IPS DF 6.9 (cell line): ENCODE data around the gene PACS2.

ENCODE experiments used
- DNase-seq: peaks from one replicate; pipeline ENCODE4 v3.0.0-alpha.2; 2013; ENCODE audit warnings: low read depth, low spot score
- H3K27ac ChIP-seq: one replicate; pipeline ENCODE4 v1.5.1; 2013; ENCODE audit warnings: low read length, control low read depth
- H3K27me3 ChIP-seq: 2 replicates; pipeline ENCODE4 v1.6.1; 2013; ENCODE audit warnings: mild to moderate bottlenecking, low read length; ENCODE audit not compliant: control insufficient read depth, insufficient read depth
- H3K36me3 ChIP-seq: 2 replicates; pipeline ENCODE4 v1.6.1; 2013; ENCODE audit warnings: low read length; ENCODE audit not compliant: control insufficient read depth, insufficient read depth
- H3K4me1 ChIP-seq: 2 replicates; pipeline ENCODE4 v1.6.1; 2013; ENCODE audit warnings: low read length; ENCODE audit not compliant: control insufficient read depth, insufficient read depth
- H3K4me3 ChIP-seq: 2 replicates; pipeline ENCODE4 v1.5.1; 2013; ENCODE audit warnings: mild to moderate bottlenecking, low read length
- H3K9me3 ChIP-seq: 2 replicates; pipeline ENCODE4 v1.6.1; 2013; ENCODE audit warnings: low read length, inconsistent platforms; ENCODE audit not compliant: control insufficient read depth, insufficient read depth
- WGBS: extraction: QIAGEN DNeasy Blood & Tissue Kit; methylation state at CpG from one replicate; pipeline ENCODE4 v1.1.7; 2013; ENCODE audit warnings: mixed read lengths, missing lambda C conversion rate; ENCODE audit not compliant: insufficient read length, insufficient coverage; 5-methylcytosine and 5-hydroxymethylcytosine counted together

Gene PACS2

GRCh38 chr14:105313381-105314286, 914 bp upstream of the PACS2 start:
- H3K9me3 ChIP-seq, result no peaks in the 10 kb centered on the region
- H3K27me3 ChIP-seq, result peaks cover 1% of the 10 kb centered on the region; the same call in 1 of the 2 replicates
- H3K4me3 ChIP-seq, result peak overlapping the region; percentile 59; the same call in 1 of the 2 replicates
- DNase-seq, result no peak
- H3K27ac ChIP-seq, result no peak overlapping the region
- H3K36me3 ChIP-seq, result no peaks in the 10 kb centered on the region; the same call in 1 of the 2 replicates
- peaks cover 6% of the 10 kb centered on the region for H3K4me1 ChIP-seq
- WGBS, result no CpG with 5 or more reads among the region's 48 CpGs

GRCh38 chr14:105315211-105315721, 718 bp downstream of the PACS2 start:
- Histone ChIP-seq H3K9me3 (no peaks in the 10 kb centered on the region), H3K4me1 (peaks cover 6% of the 10 kb centered on the region), H3K27ac (no peak overlapping the region), H3K36me3 (no peaks in the 10 kb centered on the region; the same call in 1 of the 2 replicates), H3K4me3 (peak overlapping the region; percentile 93; the same call in 1 of the 2 replicates), H3K27me3 (peaks cover 1% of the 10 kb centered on the region; the same call in 1 of the 2 replicates)
- no peak for DNase-seq
- no CpG with 5 or more reads among the region's 54 CpGs for WGBS

- Histone ChIP-seq H3K9me3 (no peaks in the 10 kb centered on the region), H3K4me1 (peaks cover 6% of the 10 kb centered on the region), H3K27me3 (peaks cover 1% of the 10 kb centered on the region; the same call in 1 of the 2 replicates), H3K4me3 (no peak overlapping the region; the same call in 1 of the 2 replicates), H3K27ac (no peak overlapping the region), H3K36me3 (no peaks in the 10 kb centered on the region; the same call in 1 of the 2 replicates)
- no peak for DNase-seq
- WGBS, result no CpG with 5 or more reads among the region's 15 CpGs
These were observed 1.5 kb downstream of the PACS2 start for GRCh38 chr14:105315941-105316576.

- Histone ChIP-seq H3K4me1 (peaks cover 6% of the 10 kb centered on the region), H3K4me3 (no peak overlapping the region), H3K9me3 (no peaks in the 10 kb centered on the region), H3K27ac (no peak overlapping the region), H3K27me3 (peaks cover 1% of the 10 kb centered on the region; the same call in 1 of the 2 replicates), H3K36me3 (no peaks in the 10 kb centered on the region; the same call in 1 of the 2 replicates)
- 100% methylated on average over 2 of the region's 10 CpGs for WGBS
- DNase-seq, result no peak
These were observed 2.0 kb downstream of the PACS2 start for GRCh38 chr14:105316577-105316941.

GRCh38 chr14:105316968-105317510, 2.5 kb downstream of the PACS2 start:
- no peak for DNase-seq
- no peak overlapping the region for H3K4me3 ChIP-seq
- no CpG with 5 or more reads among the region's 18 CpGs for WGBS
- H3K36me3 ChIP-seq, result no peaks in the 10 kb centered on the region; the same call in 1 of the 2 replicates
- H3K9me3 ChIP-seq, result no peaks in the 10 kb centered on the region
- peaks cover 1% of the 10 kb centered on the region; the same call in 1 of the 2 replicates for H3K27me3 ChIP-seq
- peaks cover 3% of the 10 kb centered on the region for H3K4me1 ChIP-seq
- H3K27ac ChIP-seq, result no peak overlapping the region

- no peaks in the 10 kb centered on the region; the same call in 1 of the 2 replicates for H3K36me3 ChIP-seq
- H3K27ac ChIP-seq, result no peak overlapping the region
- H3K9me3 ChIP-seq, result no peaks in the 10 kb centered on the region
- no peak overlapping the region for H3K4me3 ChIP-seq
- peaks cover 3% of the 10 kb centered on the region for H3K4me1 ChIP-seq
- no CpG with 5 or more reads among the region's 11 CpGs for WGBS
- peaks cover 1% of the 10 kb centered on the region; the same call in 1 of the 2 replicates for H3K27me3 ChIP-seq
- DNase-seq, result no peak
These were observed 3.0 kb downstream of the PACS2 start for GRCh38 chr14:105317546-105317945.

- WGBS, result no CpG with 5 or more reads among the region's 27 CpGs
- Histone ChIP-seq H3K27me3 (no peaks in the 10 kb centered on the region), H3K36me3 (no peaks in the 10 kb centered on the region), H3K27ac (no peak overlapping the region), H3K4me3 (no peak overlapping the region), H3K4me1 (peaks cover 28% of the 10 kb centered on the region), H3K9me3 (no peaks in the 10 kb centered on the region)
- DNase-seq, result no peak
These were observed 8.4 kb downstream of the PACS2 start for GRCh38 chr14:105322791-105323556.

GRCh38 chr14:105323663-105324062, 9.1 kb downstream of the PACS2 start:
- Histone ChIP-seq H3K4me1 (peaks cover 31% of the 10 kb centered on the region), H3K9me3 (no peaks in the 10 kb centered on the region)
- WGBS, result no CpG with 5 or more reads among the region's 13 CpGs

GRCh38 chr14:105324080-105324778, 9.7 kb downstream of the PACS2 start:
- Histone ChIP-seq H3K27me3 (no peaks in the 10 kb centered on the region), H3K4me3 (no peak overlapping the region), H3K4me1 (peaks cover 31% of the 10 kb centered on the region), H3K27ac (no peak overlapping the region), H3K9me3 (no peaks in the 10 kb centered on the region), H3K36me3 (no peaks in the 10 kb centered on the region)
- no CpG with 5 or more reads among the region's 30 CpGs for WGBS
- DNase-seq, result no peak

More at GRCh38 chr14:105323663-105324062, 9.1 kb downstream of the PACS2 start:
- no peak overlapping the region for H3K27ac ChIP-seq
- DNase-seq, result no peak
- no peaks in the 10 kb centered on the region for H3K36me3 ChIP-seq
- H3K27me3 ChIP-seq, result no peaks in the 10 kb centered on the region
- H3K4me3 ChIP-seq, result no peak overlapping the region
